Measurements from ENCODE around the gene KCNJ4.
A peak's percentile ranks its signal among the peaks of the same experiment; 100 is the strongest.

The KCNJ4 gene

GRCh38 chr22:38460426-38460840, 5.4 kb upstream of the KCNJ4 start:
- Histone ChIP-seq H3K9me3 (ENCODE audit: control insufficient read depth, low read length) (no peaks in the 10 kb centered on the region), H3K79me2 (no peaks in the 10 kb centered on the region), H3K9ac (no peak overlapping the region), H3K4me3 (ENCODE audit: low read depth, low read length) (no peak overlapping the region), H3K36me3 (ENCODE audit: control insufficient read depth, insufficient read depth, low read length) (no peaks in the 10 kb centered on the region), H2AFZ (no peak overlapping the region), H3K27ac (no peak overlapping the region), H3K27me3 (ENCODE audit: control insufficient read depth, insufficient read depth, low read length) (no peaks in the 10 kb centered on the region), H3K4me1 (peaks cover 2% of the 10 kb centered on the region), H3K4me2 (ENCODE audit: low read length) (no peak overlapping the region)
- TF ChIP-seq, protein P1, sequence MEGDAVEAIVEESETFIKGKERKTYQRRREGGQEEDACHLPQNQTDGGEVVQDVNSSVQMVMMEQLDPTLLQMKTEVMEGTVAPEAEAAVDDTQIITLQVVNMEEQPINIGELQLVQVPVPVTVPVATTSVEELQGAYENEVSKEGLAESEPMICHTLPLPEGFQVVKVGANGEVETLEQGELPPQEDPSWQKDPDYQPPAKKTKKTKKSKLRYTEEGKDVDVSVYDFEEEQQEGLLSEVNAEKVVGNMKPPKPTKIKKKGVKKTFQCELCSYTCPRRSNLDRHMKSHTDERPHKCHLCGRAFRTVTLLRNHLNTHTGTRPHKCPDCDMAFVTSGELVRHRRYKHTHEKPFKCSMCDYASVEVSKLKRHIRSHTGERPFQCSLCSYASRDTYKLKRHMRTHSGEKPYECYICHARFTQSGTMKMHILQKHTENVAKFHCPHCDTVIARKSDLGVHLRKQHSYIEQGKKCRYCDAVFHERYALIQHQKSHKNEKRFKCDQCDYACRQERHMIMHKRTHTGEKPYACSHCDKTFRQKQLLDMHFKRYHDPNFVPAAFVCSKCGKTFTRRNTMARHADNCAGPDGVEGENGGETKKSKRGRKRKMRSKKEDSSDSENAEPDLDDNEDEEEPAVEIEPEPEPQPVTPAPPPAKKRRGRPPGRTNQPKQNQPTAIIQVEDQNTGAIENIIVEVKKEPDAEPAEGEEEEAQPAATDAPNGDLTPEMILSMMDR (IDR thresholded peaks at IDR 0.05): no peak

GRCh38 chr22:38456841-38457699, 2.1 kb upstream of the KCNJ4 start:
- H3K27ac ChIP-seq: no peak overlapping the region
- H3K9me3 ChIP-seq (ENCODE audit: control insufficient read depth, low read length): no peaks in the 10 kb centered on the region
- no peak overlapping the region for H3K4me2 ChIP-seq (ENCODE audit: low read length)
- no peak overlapping the region for H3K4me3 ChIP-seq (ENCODE audit: low read depth, low read length)
- no peaks in the 10 kb centered on the region for H3K27me3 ChIP-seq (ENCODE audit: control insufficient read depth, insufficient read depth, low read length)
- H3K9ac ChIP-seq: no peak overlapping the region
- no peak overlapping the region for H2AFZ ChIP-seq
- H3K36me3 ChIP-seq (ENCODE audit: control insufficient read depth, insufficient read depth, low read length): no peaks in the 10 kb centered on the region
- H3K4me1 ChIP-seq: no peaks in the 10 kb centered on the region
- TF ChIP-seq, protein P1 (IDR thresholded peaks at IDR 0.05): no peak
- no peaks in the 10 kb centered on the region for H3K79me2 ChIP-seq

GRCh38 chr22:38456272-38456835, 1.4 kb upstream of the KCNJ4 start:
- TF ChIP-seq, protein P1 (IDR thresholded peaks at IDR 0.05): no peak
- no peak overlapping the region for H3K9ac ChIP-seq
- no peaks in the 10 kb centered on the region for H3K36me3 ChIP-seq (ENCODE audit: control insufficient read depth, insufficient read depth, low read length)
- H3K9me3 ChIP-seq (ENCODE audit: control insufficient read depth, low read length): no peaks in the 10 kb centered on the region
- no peaks in the 10 kb centered on the region for H3K27me3 ChIP-seq (ENCODE audit: control insufficient read depth, insufficient read depth, low read length)
- H3K27ac ChIP-seq: no peak overlapping the region
- H3K4me1 ChIP-seq: no peaks in the 10 kb centered on the region
- H3K4me3 ChIP-seq (ENCODE audit: low read depth, low read length): no peak overlapping the region
- H3K79me2 ChIP-seq: no peaks in the 10 kb centered on the region
- H3K4me2 ChIP-seq (ENCODE audit: low read length): peak overlapping the region; percentile 26
- H2AFZ ChIP-seq: no peak overlapping the region

DNA sequence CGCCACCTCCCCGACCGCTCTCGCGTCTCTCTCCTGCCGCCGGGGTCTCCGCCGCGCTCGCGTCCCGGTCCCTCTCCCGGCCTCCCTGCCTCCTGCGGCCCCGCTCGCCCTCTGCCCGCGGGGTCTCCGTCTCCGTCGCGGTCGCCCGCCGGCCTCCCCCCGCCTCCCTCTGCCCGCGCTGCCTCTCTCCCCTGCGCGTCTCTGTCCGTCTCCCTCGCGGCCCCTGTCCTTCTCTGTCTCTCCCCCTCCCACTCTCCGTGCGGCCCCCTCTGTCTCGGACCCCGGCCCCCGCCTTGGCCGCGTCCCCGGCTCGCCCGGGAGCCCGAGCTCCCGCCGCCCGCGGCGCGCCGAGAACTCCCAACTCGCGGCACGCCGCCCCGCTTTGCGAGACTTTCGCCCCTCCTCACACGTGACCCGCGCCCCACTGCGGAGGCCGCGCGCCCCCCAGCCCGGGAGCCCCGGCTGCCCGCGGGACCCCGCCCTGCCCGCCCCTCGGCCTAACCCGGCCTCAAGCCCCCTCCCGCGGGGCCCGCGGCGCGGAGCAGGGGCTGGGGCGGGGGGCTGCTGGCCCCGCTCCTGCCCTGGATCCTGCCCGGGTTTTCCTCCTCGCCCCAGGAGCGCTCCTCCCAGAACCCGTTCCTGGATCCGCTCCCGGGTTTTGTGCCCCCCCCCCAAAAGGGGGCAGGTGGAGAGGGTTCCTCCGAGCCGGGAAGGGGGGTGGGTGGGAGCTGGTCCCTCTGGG, 702 bp upstream of the KCNJ4 start:
- Histone ChIP-seq H3K9me3 (ENCODE audit: control insufficient read depth, low read length) (no peaks in the 10 kb centered on the region), H2AFZ (no peak overlapping the region), H3K27me3 (ENCODE audit: control insufficient read depth, insufficient read depth, low read length) (no peaks in the 10 kb centered on the region), H3K4me3 (ENCODE audit: low read depth, low read length) (no peak overlapping the region), H3K4me1 (no peaks in the 10 kb centered on the region), H3K4me2 (ENCODE audit: low read length) (peak overlapping the region; percentile 72), H3K9ac (no peak overlapping the region), H3K27ac (no peak overlapping the region), H3K79me2 (no peaks in the 10 kb centered on the region), H3K36me3 (ENCODE audit: control insufficient read depth, insufficient read depth, low read length) (no peaks in the 10 kb centered on the region)
- TF ChIP-seq, protein P1 (IDR thresholded peaks at IDR 0.05): no peak
